K562 (cell line): ENCODE measurements around the gene ZZZ3. TPM values are rescaled to one million over a fixed set of nuclear protein-coding genes. Genes with fewer than 3 reads are reported as not detected.

Experiments used
- ATAC-seq: fragments of 200-7000 bp; cut with Tn5 transposase; 3 replicates; pipeline ENCODE4 v1.9.1; 2020; ENCODE audit warnings: moderate library complexity
- BruUV-seq: library from RNA; stranded (reverse); fragments of 400-500 nt; replicated peaks from 2 replicates; lab custom pipeline; 2021; lab: Mats Ljungman, UMichigan
- CTCF ChIA-PET: fragments of 300-600 bp; formaldehyde crosslinking; extraction: SDS; loops from one replicate; lab custom pipeline; 2021; ENCODE audit warnings: low intra/inter-chr PET ratio; lab: Yijun Ruan, JAX
- POLR2A ChIA-PET: fragments of 300-600, 350-650 bp; sonication (Branson Sonifier 250); formaldehyde crosslinking; extraction: SDS; loops from one replicate; lab custom pipeline; 2021; ENCODE audit warnings: antibody characterized with exemption, inconsistent platforms; lab: Yijun Ruan, JAX
- DNase-seq, 4 experiments: peaks; one replicate each; pipeline versions ENCODE4 v3.0.0 to v3.0.0-alpha.2; 2011 to 2018; ENCODE audit warnings: low spot score in 3 of 4, mixed read lengths in 3 of 4; ENCODE audit errors: extremely low read depth in 1 of 4
- FAIRE-seq: peaks from 2 replicates; lab custom pipeline; 2011; peaks lifted over from hg19 to GRCh38; lab: Jason Lieb, UNC
- H2AFZ ChIP-seq: 2 replicates; pipeline ENCODE4 v1.6.0; 2011; ENCODE audit warnings: low read depth, low read length, control low read depth, inconsistent platforms
- H3K27ac ChIP-seq: fragments of 200-600 bp; 3 replicates; pipeline ENCODE4 v1.8.0; 2011; ENCODE audit warnings: low read depth, mild to moderate bottlenecking, control low read depth, inconsistent platforms, low read length, moderate library complexity, mixed read lengths; ENCODE audit errors: extremely low read depth
- H3K27me3 ChIP-seq, 2 experiments: fragments of 300-600 bp in 1 of 2; 2 replicates in 1 of 2; 3 replicates in 1 of 2; pipeline versions ENCODE4 v1.6.0 to v1.8.0; 2011; ENCODE audit warnings: inconsistent platforms in 2 of 2, low read length in 2 of 2, mild to moderate bottlenecking in 1 of 2, mixed read lengths in 1 of 2, moderate library complexity in 1 of 2; ENCODE audit not compliant: control insufficient read depth in 2 of 2, insufficient read depth in 2 of 2
- H3K36me3 ChIP-seq: fragments of 300-600 bp; 3 replicates; pipeline ENCODE4 v1.8.0; 2011; ENCODE audit warnings: mild to moderate bottlenecking, low read length, inconsistent platforms; ENCODE audit not compliant: control insufficient read depth, insufficient read depth
- H3K4me1 ChIP-seq, 2 experiments: fragments of 200-600 bp in 1 of 2; replicated peaks in 1 of 2; 2 replicates in 1 of 2; 3 replicates in 1 of 2; pipeline versions ENCODE4 v1.5.1 to v1.8.0; 2011; ENCODE audit warnings: inconsistent platforms in 2 of 2, low read length in 2 of 2, mild to moderate bottlenecking in 1 of 2, mixed read lengths in 1 of 2, moderate library complexity in 1 of 2; ENCODE audit not compliant: control insufficient read depth in 2 of 2, insufficient read depth in 2 of 2
- H3K4me2 ChIP-seq: 2 replicates; pipeline ENCODE4 v1.6.1; 2011; ENCODE audit warnings: low read length, control low read depth, inconsistent platforms, mixed read lengths; ENCODE audit not compliant: insufficient read depth
- H3K4me3 ChIP-seq: fragments of 200-600 bp; sonication (generic), shearing (Covaris generic); 2 replicates; pipeline ENCODE4 v1.5.1; 2016; ENCODE audit warnings: control low read depth, inconsistent platforms
- H3K79me2 ChIP-seq: fragments of 200-600 bp; 3 replicates; pipeline ENCODE4 v1.8.0; 2011; ENCODE audit warnings: low read length, inconsistent platforms; ENCODE audit not compliant: control insufficient read depth, insufficient read depth
- H3K9ac ChIP-seq, 2 experiments: 2 replicates each; pipeline versions ENCODE4 v1.6.0 to v1.6.1; 2011; ENCODE audit warnings: low read depth in 2 of 2, low read length in 2 of 2, control low read depth in 1 of 2, inconsistent platforms in 1 of 2, mild to moderate bottlenecking in 1 of 2, mixed read lengths in 1 of 2; ENCODE audit not compliant: insufficient read depth in 1 of 2
- H3K9me1 ChIP-seq: one replicate; pipeline ENCODE4 v1.6.0; 2011; ENCODE audit warnings: inconsistent platforms, mild to moderate bottlenecking, low read length, moderate library complexity; ENCODE audit not compliant: control insufficient read depth, insufficient read depth
- H3K9me3 ChIP-seq: replicated peaks from 2 replicates; pipeline ENCODE4 v1.5.1; 2011; ENCODE audit warnings: low read depth, low read length, inconsistent platforms; ENCODE audit not compliant: control insufficient read depth, insufficient read depth
- H4K20me1 ChIP-seq: replicated peaks from 2 replicates; pipeline ENCODE4 v1.6.1; 2011; ENCODE audit warnings: low read length, inconsistent platforms, mixed read lengths; ENCODE audit not compliant: control insufficient read depth, insufficient read depth
- POLR2B ChIP-seq: fragments of 450-650 bp; IDR thresholded peaks from 2 replicates; pipeline ENCODE4 v1.6.1; 2018; ENCODE audit warnings: low read depth; ENCODE audit not compliant: partially characterized antibody
- ZNF75A ChIP-seq: fragments of 450-650 bp; formaldehyde crosslinking; IDR thresholded peaks from 2 replicates; pipeline ENCODE4 v1.4.0; 2020; ENCODE audit warnings: mild to moderate bottlenecking
- WGBS: fragments of 100-300 bp; shearing (Covaris generic); methylation state at CpG from one replicate; pipeline ENCODE4 v1.1.6; 2016; ENCODE audit warnings: low coverage, mixed read lengths; ENCODE audit not compliant: insufficient coverage; ENCODE audit errors: missing lambda C conversion rate; 5-methylcytosine and 5-hydroxymethylcytosine counted together
- in situ Hi-C: fragments of 300-500 bp; cut with MboI; formaldehyde crosslinking; loops from 4 replicates; pipeline ENCODE4 v1.15.0; 2018; ENCODE audit warnings: inconsistent platforms, mixed read lengths
- intact Hi-C: fragments of 100-400 bp; cut with micrococcal nuclease; formaldehyde crosslinking; loops from 2 replicates; pipeline ENCODE4 v1.14.2; 2022
- polyA plus RNA-seq, 8 experiments: library from polyadenylated mRNA; depleted of rRNA in 4 of 8; stranded (reverse) in 5 of 8; unstranded in 3 of 8; fragments of >200 nt; fragmentation: Nextera tagmentation in 2 of 8; fragmentation: Illumina TruSeq in 1 of 8; extraction: Ambion mirVana in 2 of 8; extraction: Trizol in 1 of 8; gene quantifications; 2 replicates each; pipeline versions ENCODE4 v1.2.1 to v1.2.3, GENCODE V29; 2011 to 2014; ENCODE audit warnings: inconsistent platforms in 1 of 8, missing spikeins in 1 of 8
- total RNA-seq, 7 experiments: library from RNA; depleted of rRNA in 6 of 7; stranded (reverse); fragments of >200 nt in 6 of 7; fragmentation: Illumina TruSeq in 2 of 7; extraction: Trizol in 2 of 7; gene quantifications; 2 replicates each; pipeline versions ENCODE4 v1.2.1 to v1.2.3, GENCODE V29; 2011 to 2021; ENCODE audit warnings: low replicate concordance in 1 of 7
- TF ChIP-seq, protein P1 (sequence below), 2 experiments: fragments of 450-650 bp in 1 of 2; sonication (generic) in 1 of 2; formaldehyde crosslinking in 1 of 2; IDR thresholded peaks in 1 of 2; conservative IDR thresholded peaks in 1 of 2; 2 replicates each; pipeline versions ENCODE4 v1.6.1 to v1.8.1; 2016 to 2023; ENCODE audit warnings: mild to moderate bottlenecking in 2 of 2, moderate library complexity in 2 of 2, inconsistent platforms in 1 of 2, missing genetic modification reagents in 1 of 2

ZZZ3 gene
- total and polyA plus RNA-seq, 9 of the 15 experiments (the other 6 are each of a cell fraction or from before 2014, with no cell fraction given) = 13.9 to 64.0 (median 36.7) TPM

DNA sequence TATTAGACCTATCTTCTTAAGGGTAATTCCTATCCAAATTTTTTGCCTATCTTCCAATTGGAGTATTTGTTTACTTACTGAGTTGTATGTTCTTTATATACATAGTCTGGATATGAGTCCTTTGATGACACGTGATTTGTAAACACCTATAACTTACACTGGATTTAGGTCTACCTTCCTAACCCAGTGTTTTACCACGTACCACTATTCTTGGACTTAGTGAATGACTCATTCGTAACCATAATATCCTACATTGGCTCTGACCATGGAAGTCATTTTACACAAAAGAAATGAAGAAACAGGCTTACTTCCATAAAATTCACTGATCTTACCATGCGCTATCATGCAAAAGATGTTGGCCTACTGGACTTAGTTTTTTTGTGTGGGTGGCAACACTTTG is 23.9 kb upstream of the ZZZ3 start:
- CTCF ChIA-PET = no interaction called here
- H3K27me3 ChIP-seq = no peaks in the 10 kb centered on the region
- in situ Hi-C loops (loop anchor here (10.0 kb wide), 1 partner anchor 198 kb away; no protein-coding TSS in a partner anchor), intact Hi-C loops (loop anchor here (2.0 kb wide), 1 partner anchor 52 kb away; the partner anchor contains the start of gene USP33)
- TF ChIP-seq POLR2B (peak; percentile 15), ZNF75A (CRISPR knock-in tag) (no peak)
- TF ChIP-seq, protein P1, sequence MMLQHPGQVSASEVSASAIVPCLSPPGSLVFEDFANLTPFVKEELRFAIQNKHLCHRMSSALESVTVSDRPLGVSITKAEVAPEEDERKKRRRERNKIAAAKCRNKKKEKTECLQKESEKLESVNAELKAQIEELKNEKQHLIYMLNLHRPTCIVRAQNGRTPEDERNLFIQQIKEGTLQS (IDR thresholded peaks at IDR 0.05) = peak; percentile 54; the same call in 1 of the 2 replicates
- TF ChIP-seq, protein P1 (CRISPR knock-in tag; conservative IDR thresholded peaks at IDR 0.05) = no peak
- FAIRE-seq = peak; percentile 52
- POLR2A ChIA-PET = interaction anchor here (1.3 kb wide), 1 partner anchor 23 kb away, joined by 4 read pairs; no protein-coding TSS in a partner anchor
- H3K27ac ChIP-seq = no peak overlapping the region; the same call in 2 of the 3 replicates
- no peak for ATAC-seq
- peaks cover 3 to 17% of the 10 kb centered on the region in 2 experiments; a peak in 4 of 5 replicates for H3K4me1 ChIP-seq
- no peak overlapping the region for H3K4me3 ChIP-seq
- H3K36me3 ChIP-seq = peaks cover 46% of the 10 kb centered on the region
- no peak overlapping the region for H2AFZ ChIP-seq
- no peak overlapping the region for H3K4me2 ChIP-seq
- no peaks in the 10 kb centered on the region for H3K9me1 ChIP-seq
- H3K9ac ChIP-seq = no peak overlapping the region
- WGBS = 75% methylated on average over 4 of the region's 4 CpGs
- no TSS peak for BruUV-seq
- no peak for DNase-seq
- H3K9me3 ChIP-seq = no peaks in the 10 kb centered on the region
- H4K20me1 ChIP-seq = no peaks in the 10 kb centered on the region
- no peaks in the 10 kb centered on the region for H3K79me2 ChIP-seq
